ENCODE measurements around the gene FN1.

GRCh38 chr2:215371915-215372897 lies 63.7 kb downstream of the FN1 start:
- no peak for TF ChIP-seq IRF3 (IDR thresholded peaks at IDR 0.05; ENCODE audit: low read depth, low read length)
- TF ChIP-seq RFX5 (IDR thresholded peaks at IDR 0.05; ENCODE audit: low read length) = no peak
- TF ChIP-seq SIN3A (IDR thresholded peaks at IDR 0.05; ENCODE audit: borderline replicate concordance, low read depth, low read length) = no peak
- TF ChIP-seq FOXM1 (IDR thresholded peaks at IDR 0.05; ENCODE audit: low read depth) = no peak
- no peak for TF ChIP-seq CTCF (IDR thresholded peaks at IDR 0.05)
- no peak for TF ChIP-seq TAF1 (IDR thresholded peaks at IDR 0.05; ENCODE audit: borderline replicate concordance, low read depth, low read length)
- no peak for TF ChIP-seq PBX3 (IDR thresholded peaks at IDR 0.05)

Data from SK-N-SH (cell line).